Osteoblast (primary cell): ENCODE data around the gene ALDH1A2. TPM values are rescaled to one million over a fixed set of nuclear protein-coding genes. Genes with fewer than 3 reads are reported as not detected.

ENCODE experiments used
- DNase-seq: peaks from one replicate; pipeline ENCODE4 v3.0.0; 2011; ENCODE audit warnings: low spot score, mixed read lengths; ENCODE audit not compliant: insufficient read length; ENCODE audit errors: missing footprints
- H2AFZ ChIP-seq: 2 replicates; pipeline ENCODE4 v1.6.0; 2011; ENCODE audit warnings: mild to moderate bottlenecking, low read length
- H3K27ac ChIP-seq: 2 replicates; pipeline ENCODE4 v1.5.1; 2011; ENCODE audit warnings: mild to moderate bottlenecking, low read depth, low read length, moderate library complexity
- H3K27me3 ChIP-seq: 2 replicates; pipeline ENCODE4 v1.6.0; 2012; ENCODE audit warnings: mild to moderate bottlenecking, control low read depth, inconsistent platforms, low read length, moderate library complexity; ENCODE audit not compliant: insufficient read depth
- H3K36me3 ChIP-seq: 2 replicates; pipeline ENCODE4 v1.5.1; 2011; ENCODE audit warnings: mild to moderate bottlenecking, low read length, control low read depth, moderate library complexity; ENCODE audit not compliant: insufficient read depth
- H3K4me1 ChIP-seq: 2 replicates; pipeline ENCODE4 v1.5.1; 2011; ENCODE audit warnings: mild to moderate bottlenecking, low read length, control low read depth, moderate library complexity; ENCODE audit not compliant: insufficient read depth
- H3K4me2 ChIP-seq: 2 replicates; pipeline ENCODE4 v1.6.0; 2011; ENCODE audit warnings: mild to moderate bottlenecking, low read length; ENCODE audit not compliant: insufficient read depth
- H3K4me3 ChIP-seq: fragments of 200-600 bp; sonication (generic); 3 replicates; pipeline ENCODE4 v1.5.1; 2012; ENCODE audit warnings: mild to moderate bottlenecking, low read length, inconsistent platforms; ENCODE audit not compliant: insufficient read depth
- H3K79me2 ChIP-seq: 2 replicates; pipeline ENCODE4 v1.6.0; 2012; ENCODE audit warnings: mild to moderate bottlenecking, low read length, control low read depth, inconsistent platforms; ENCODE audit not compliant: insufficient read depth
- H3K9me3 ChIP-seq: 2 replicates; pipeline ENCODE4 v1.5.1; 2011; ENCODE audit warnings: low read depth, low read length, control low read depth
- H4K20me1 ChIP-seq: 2 replicates; pipeline ENCODE4 v1.6.0; 2012; ENCODE audit warnings: mild to moderate bottlenecking, low read length, control low read depth; ENCODE audit not compliant: insufficient read depth
- CTCF ChIP-seq: IDR thresholded peaks from 2 replicates; pipeline ENCODE4 v1.5.1; 2011; ENCODE audit warnings: mild to moderate bottlenecking, low read depth, low read length, moderate library complexity; ENCODE audit errors: extremely low read depth
- total RNA-seq: library from RNA; depleted of rRNA; stranded (reverse); fragments of >200 nt; gene quantifications from 2 replicates; pipeline ENCODE4 v1.2.3, GENCODE V29; 2012

ALDH1A2 gene
- total RNA-seq, 1 donor = 1.1 TPM

- no peaks in the 10 kb centered on the region for H4K20me1 ChIP-seq
- H3K27ac ChIP-seq = no peak overlapping the region
- no peak for DNase-seq
- H3K36me3 ChIP-seq = no peaks in the 10 kb centered on the region
- H3K9me3 ChIP-seq = no peaks in the 10 kb centered on the region
- TF ChIP-seq CTCF = no peak
- H3K27me3 ChIP-seq = peaks cover 88% of the 10 kb centered on the region
- no peak overlapping the region for H2AFZ ChIP-seq
- H3K4me1 ChIP-seq = no peaks in the 10 kb centered on the region
- H3K4me2 ChIP-seq = no peak overlapping the region
- no peak overlapping the region for H3K4me3 ChIP-seq
- no peaks in the 10 kb centered on the region for H3K79me2 ChIP-seq
These were observed 1.2 kb downstream of the ALDH1A2 start for GRCh38 chr15:58064082-58064979.

- TF ChIP-seq CTCF = no peak
- Histone ChIP-seq H3K27me3 (peaks cover 89% of the 10 kb centered on the region), H3K27ac (no peak overlapping the region), H3K4me1 (no peaks in the 10 kb centered on the region), H2AFZ (no peak overlapping the region), H3K9me3 (no peaks in the 10 kb centered on the region), H3K4me2 (no peak overlapping the region), H3K36me3 (no peaks in the 10 kb centered on the region), H3K4me3 (no peak overlapping the region), H3K79me2 (no peaks in the 10 kb centered on the region), H4K20me1 (no peaks in the 10 kb centered on the region)
- no peak for DNase-seq
These were observed 1.9 kb downstream of the ALDH1A2 start for GRCh38 chr15:58063614-58064013.

GRCh38 chr15:58062983-58063382 is 2.5 kb downstream of the ALDH1A2 start:
- Histone ChIP-seq H3K27ac (no peak overlapping the region), H3K27me3 (peaks cover 90% of the 10 kb centered on the region), H3K9me3 (no peaks in the 10 kb centered on the region), H3K4me3 (no peak overlapping the region), H4K20me1 (no peaks in the 10 kb centered on the region), H3K4me2 (no peak overlapping the region), H3K79me2 (no peaks in the 10 kb centered on the region), H3K4me1 (no peaks in the 10 kb centered on the region), H2AFZ (no peak overlapping the region), H3K36me3 (no peaks in the 10 kb centered on the region)
- DNase-seq = no peak
- no peak for TF ChIP-seq CTCF

- H3K27ac ChIP-seq = no peak overlapping the region
- H3K9me3 ChIP-seq = no peaks in the 10 kb centered on the region
- H3K36me3 ChIP-seq = no peaks in the 10 kb centered on the region
- no peaks in the 10 kb centered on the region for H4K20me1 ChIP-seq
- H3K79me2 ChIP-seq = no peaks in the 10 kb centered on the region
- no peak overlapping the region for H3K4me2 ChIP-seq
- no peak overlapping the region for H3K4me3 ChIP-seq
- no peak for TF ChIP-seq CTCF
- DNase-seq = no peak
- H3K4me1 ChIP-seq = no peaks in the 10 kb centered on the region
- H3K27me3 ChIP-seq = peaks cover 83% of the 10 kb centered on the region
- H2AFZ ChIP-seq = no peak overlapping the region
These were observed 3.3 kb downstream of the ALDH1A2 start for GRCh38 chr15:58062175-58062574.
